Measurements from ENCODE around the gene CDKAL1. TPM values are rescaled to one million over a fixed set of nuclear protein-coding genes. Genes with fewer than 3 reads are reported as not detected.

CDKAL1 gene
- total RNA-seq, 1 donor from 2014 or later, result 14.8 TPM

GRCh38 chr6:20673458-20673857 is 139.2 kb downstream of the CDKAL1 start:
- Mint-ChIP-seq H3K4me3 (ENCODE audit: unreplicated experiment) (no peak overlapping the region), H3K36me3 (ENCODE audit: unreplicated experiment) (no peaks in the 10 kb centered on the region), H3K4me1 (ENCODE audit: unreplicated experiment) (peaks cover 4% of the 10 kb centered on the region), H3K27ac (ENCODE audit: unreplicated experiment) (no peak overlapping the region), H3K27me3 (ENCODE audit: unreplicated experiment) (no peaks in the 10 kb centered on the region), H3K9me3 (ENCODE audit: unreplicated experiment) (no peaks in the 10 kb centered on the region)
- DNase-seq (ENCODE audit: extremely low spot score, unreplicated experiment), result no peak
- TF ChIP-seq, protein P1, sequence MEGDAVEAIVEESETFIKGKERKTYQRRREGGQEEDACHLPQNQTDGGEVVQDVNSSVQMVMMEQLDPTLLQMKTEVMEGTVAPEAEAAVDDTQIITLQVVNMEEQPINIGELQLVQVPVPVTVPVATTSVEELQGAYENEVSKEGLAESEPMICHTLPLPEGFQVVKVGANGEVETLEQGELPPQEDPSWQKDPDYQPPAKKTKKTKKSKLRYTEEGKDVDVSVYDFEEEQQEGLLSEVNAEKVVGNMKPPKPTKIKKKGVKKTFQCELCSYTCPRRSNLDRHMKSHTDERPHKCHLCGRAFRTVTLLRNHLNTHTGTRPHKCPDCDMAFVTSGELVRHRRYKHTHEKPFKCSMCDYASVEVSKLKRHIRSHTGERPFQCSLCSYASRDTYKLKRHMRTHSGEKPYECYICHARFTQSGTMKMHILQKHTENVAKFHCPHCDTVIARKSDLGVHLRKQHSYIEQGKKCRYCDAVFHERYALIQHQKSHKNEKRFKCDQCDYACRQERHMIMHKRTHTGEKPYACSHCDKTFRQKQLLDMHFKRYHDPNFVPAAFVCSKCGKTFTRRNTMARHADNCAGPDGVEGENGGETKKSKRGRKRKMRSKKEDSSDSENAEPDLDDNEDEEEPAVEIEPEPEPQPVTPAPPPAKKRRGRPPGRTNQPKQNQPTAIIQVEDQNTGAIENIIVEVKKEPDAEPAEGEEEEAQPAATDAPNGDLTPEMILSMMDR (IDR thresholded peaks at IDR 0.05), result no peak

DNA sequence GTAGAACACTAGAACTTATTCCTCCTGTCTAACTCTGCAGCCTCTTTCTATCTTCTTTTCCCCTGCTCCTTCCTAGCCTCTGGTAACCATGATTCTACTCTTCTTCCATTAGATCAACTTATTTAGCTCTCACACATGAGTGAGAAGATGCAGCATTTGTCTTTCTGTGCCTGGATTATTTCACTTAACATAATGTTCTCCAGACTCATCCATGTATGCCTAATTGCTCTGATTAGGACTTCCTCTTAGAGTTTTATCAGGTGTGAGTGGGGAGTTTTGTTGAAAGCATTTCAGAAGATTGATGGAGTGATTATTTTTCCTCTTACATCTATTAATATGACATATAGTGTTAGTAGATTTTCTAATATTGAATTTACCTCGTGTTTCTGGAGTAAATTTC is 140.4 kb downstream of the CDKAL1 start:
- no peaks in the 10 kb centered on the region for H3K9me3 Mint-ChIP-seq (ENCODE audit: unreplicated experiment)
- H3K27ac Mint-ChIP-seq (ENCODE audit: unreplicated experiment), result no peak overlapping the region
- H3K36me3 Mint-ChIP-seq (ENCODE audit: unreplicated experiment), result no peaks in the 10 kb centered on the region
- H3K27me3 Mint-ChIP-seq (ENCODE audit: unreplicated experiment), result no peaks in the 10 kb centered on the region
- peaks cover 4% of the 10 kb centered on the region for H3K4me1 Mint-ChIP-seq (ENCODE audit: unreplicated experiment)
- no peak for DNase-seq (ENCODE audit: extremely low spot score, unreplicated experiment)
- TF ChIP-seq, protein P1 (IDR thresholded peaks at IDR 0.05), result no peak
- no peak overlapping the region for H3K4me3 Mint-ChIP-seq (ENCODE audit: unreplicated experiment)

DNA sequence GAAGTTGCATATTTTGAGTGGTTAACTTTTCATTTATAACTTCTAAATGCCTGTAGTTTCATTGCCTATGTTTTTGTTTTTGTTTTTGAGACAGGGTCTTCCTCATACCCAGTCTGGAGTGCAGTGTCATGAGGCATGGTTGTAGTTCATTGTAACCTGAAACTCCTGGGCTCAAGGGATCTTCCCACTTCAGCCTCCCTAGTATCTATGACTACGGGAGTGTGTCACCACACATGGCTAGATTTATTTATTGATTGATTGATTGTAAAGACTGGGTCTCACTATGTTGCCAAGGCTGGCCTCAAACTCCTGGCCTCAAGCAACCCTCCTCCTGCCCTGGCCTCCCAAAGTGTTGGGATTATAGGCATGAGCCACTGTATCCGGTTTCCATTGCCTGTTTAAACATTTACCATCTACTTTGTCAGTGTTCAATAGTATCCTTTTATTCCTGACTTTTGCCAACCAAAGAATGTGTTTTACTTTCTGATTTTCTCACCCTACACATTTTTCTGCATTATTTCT is 144.6 kb downstream of the CDKAL1 start:
- H3K27ac Mint-ChIP-seq (ENCODE audit: unreplicated experiment), result no peak overlapping the region
- no peaks in the 10 kb centered on the region for H3K9me3 Mint-ChIP-seq (ENCODE audit: unreplicated experiment)
- no peaks in the 10 kb centered on the region for H3K27me3 Mint-ChIP-seq (ENCODE audit: unreplicated experiment)
- TF ChIP-seq, protein P1 (IDR thresholded peaks at IDR 0.05), result no peak
- no peak overlapping the region for H3K4me3 Mint-ChIP-seq (ENCODE audit: unreplicated experiment)
- H3K36me3 Mint-ChIP-seq (ENCODE audit: unreplicated experiment), result no peaks in the 10 kb centered on the region
- DNase-seq (ENCODE audit: extremely low spot score, unreplicated experiment), result no peak
- peaks cover 15% of the 10 kb centered on the region for H3K4me1 Mint-ChIP-seq (ENCODE audit: unreplicated experiment)

GRCh38 chr6:20680697-20681165 is 146.5 kb downstream of the CDKAL1 start:
- DNase-seq (ENCODE audit: extremely low spot score, unreplicated experiment), result no peak
- H3K9me3 Mint-ChIP-seq (ENCODE audit: unreplicated experiment), result no peaks in the 10 kb centered on the region

DNA sequence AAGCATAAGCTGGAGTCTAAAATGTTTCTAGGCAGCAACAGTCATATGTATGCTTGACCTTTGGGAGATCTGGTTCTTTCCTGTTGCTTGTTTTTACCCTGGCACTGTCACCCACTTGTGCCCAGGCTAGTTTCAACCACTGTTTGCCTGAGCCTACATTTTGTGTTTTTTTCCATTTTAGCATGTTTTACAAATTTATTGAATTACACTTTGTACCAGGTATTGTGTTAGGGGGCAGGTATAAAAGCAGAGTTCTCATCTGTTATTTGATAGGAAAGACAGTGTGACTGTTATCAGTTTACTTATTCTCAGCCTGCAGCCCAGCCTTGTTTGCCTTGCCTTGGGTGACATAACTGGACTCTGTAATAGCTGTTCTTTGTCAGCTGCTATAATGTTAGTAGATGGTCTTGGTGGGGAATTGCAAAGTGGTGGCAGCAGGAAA is 147.0 kb downstream of the CDKAL1 start:
- H3K27ac Mint-ChIP-seq (ENCODE audit: unreplicated experiment), result peak overlapping the region; percentile 53
- no peaks in the 10 kb centered on the region for H3K36me3 Mint-ChIP-seq (ENCODE audit: unreplicated experiment)
- no peaks in the 10 kb centered on the region for H3K27me3 Mint-ChIP-seq (ENCODE audit: unreplicated experiment)
- no peaks in the 10 kb centered on the region for H3K9me3 Mint-ChIP-seq (ENCODE audit: unreplicated experiment)
- peaks cover 15% of the 10 kb centered on the region for H3K4me1 Mint-ChIP-seq (ENCODE audit: unreplicated experiment)
- TF ChIP-seq, protein P1 (IDR thresholded peaks at IDR 0.05), result no peak
- no peak overlapping the region for H3K4me3 Mint-ChIP-seq (ENCODE audit: unreplicated experiment)
- no peak for DNase-seq (ENCODE audit: extremely low spot score, unreplicated experiment)

More at GRCh38 chr6:20680697-20681165, 146.5 kb downstream of the CDKAL1 start:
- TF ChIP-seq, protein P1 (IDR thresholded peaks at IDR 0.05), result no peak
- H3K4me1 Mint-ChIP-seq (ENCODE audit: unreplicated experiment), result peaks cover 15% of the 10 kb centered on the region
- no peaks in the 10 kb centered on the region for H3K27me3 Mint-ChIP-seq (ENCODE audit: unreplicated experiment)
- no peaks in the 10 kb centered on the region for H3K36me3 Mint-ChIP-seq (ENCODE audit: unreplicated experiment)
- H3K27ac Mint-ChIP-seq (ENCODE audit: unreplicated experiment), result peak overlapping the region; percentile 53
- H3K4me3 Mint-ChIP-seq (ENCODE audit: unreplicated experiment), result no peak overlapping the region

Measured in osteocyte (in vitro differentiated cells).